SK-N-SH treated with all-trans-retinoic acid at 6 μM for 48 hours (cell line): ENCODE results near the gene ETS1.

Experiments
- ATAC-seq: fragments of 200-7000 bp; cut with Tn5 transposase; 3 replicates; pipeline ENCODE4 v1.9.1; 2020; ENCODE audit warnings: mild to moderate bottlenecking, moderate library complexity
- ARNTL ChIP-seq: fragments of 450-650 bp; formaldehyde crosslinking; IDR thresholded peaks from 2 replicates; pipeline ENCODE4 v1.5.0; 2020; ENCODE audit warnings: low read depth, mild to moderate bottlenecking, moderate library complexity, borderline replicate concordance
- BACH2 ChIP-seq: fragments of 250-450 bp; sonication (Bioruptor Pico); IDR thresholded peaks from 2 replicates; pipeline ENCODE4 v1.9.0; 2021; ENCODE audit warnings: mild to moderate bottlenecking, borderline replicate concordance
- CREB5 ChIP-seq: fragments of 250-450 bp; sonication (Bioruptor Pico); IDR thresholded peaks from 2 replicates; pipeline ENCODE4 v1.5.1; 2020; ENCODE audit warnings: low read depth, mild to moderate bottlenecking, moderate library complexity
- CSDC2 ChIP-seq: fragments of 250-450 bp; sonication (Bioruptor Pico); IDR thresholded peaks from 2 replicates; pipeline ENCODE4 v1.5.0; 2020; ENCODE audit warnings: mild to moderate bottlenecking, moderate library complexity
- CSRNP3 ChIP-seq: fragments of 250-450 bp; sonication (Bioruptor Pico); IDR thresholded peaks from 2 replicates; pipeline ENCODE4 v1.5.1; 2021; ENCODE audit warnings: mild to moderate bottlenecking, moderate library complexity
- ESRRG ChIP-seq: fragments of 250-450 bp; sonication (Bioruptor Pico); IDR thresholded peaks from 2 replicates; pipeline ENCODE4 v1.6.1; 2021; ENCODE audit warnings: mild to moderate bottlenecking
- GLIS3 ChIP-seq: fragments of 250-450 bp; sonication (Bioruptor Pico); IDR thresholded peaks from 2 replicates; pipeline ENCODE4 v1.5.0; 2020; ENCODE audit warnings: mild to moderate bottlenecking, moderate library complexity
- ISL1 ChIP-seq: fragments of 250-450 bp; sonication (Bioruptor Pico); IDR thresholded peaks from 2 replicates; pipeline ENCODE4 v2.1.2; 2022; ENCODE audit warnings: mild to moderate bottlenecking, moderate library complexity
- OSR1 ChIP-seq: fragments of 250-450 bp; sonication (Bioruptor Pico); IDR thresholded peaks from 2 replicates; pipeline ENCODE4 v1.8.0; 2022; ENCODE audit warnings: moderate library complexity, mild to moderate bottlenecking, inconsistent platforms
- PATZ1 ChIP-seq: fragments of 250-450 bp; sonication (Bioruptor Pico); IDR thresholded peaks from 2 replicates; pipeline ENCODE4 v1.8.0; 2020; ENCODE audit warnings: mild to moderate bottlenecking, moderate library complexity, borderline replicate concordance
- PPARA ChIP-seq: fragments of 250-450 bp; sonication (Bioruptor Pico); IDR thresholded peaks from 2 replicates; pipeline ENCODE4 v1.5.0; 2020; ENCODE audit warnings: mild to moderate bottlenecking, borderline replicate concordance
- RARB ChIP-seq: fragments of 250-450 bp; sonication (Bioruptor Pico); IDR thresholded peaks from 2 replicates; pipeline ENCODE4 v1.8.0; 2021; ENCODE audit warnings: mild to moderate bottlenecking, moderate library complexity
- SNAI2 ChIP-seq: fragments of 250-450 bp; sonication (Bioruptor Pico); IDR thresholded peaks from 2 replicates; pipeline ENCODE4 v1.5.0; 2020; ENCODE audit warnings: mild to moderate bottlenecking, moderate library complexity
- TCF4 ChIP-seq: fragments of 250-450 bp; sonication (Bioruptor Pico); IDR thresholded peaks from 2 replicates; pipeline ENCODE4 v1.8.0; 2021; ENCODE audit warnings: mild to moderate bottlenecking, moderate library complexity, borderline replicate concordance
- TOX ChIP-seq: fragments of 250-450 bp; sonication (Bioruptor Pico); IDR thresholded peaks from 2 replicates; pipeline ENCODE4 v1.8.0; 2021; ENCODE audit warnings: mild to moderate bottlenecking, moderate library complexity, borderline replicate concordance
- TSHZ2 ChIP-seq: fragments of 250-450 bp; sonication (Bioruptor Pico); IDR thresholded peaks from 2 replicates; pipeline ENCODE4 v1.5.0; 2020; ENCODE audit warnings: mild to moderate bottlenecking, moderate library complexity
- ZFP30 ChIP-seq: fragments of 450-650 bp; formaldehyde crosslinking; IDR thresholded peaks from 2 replicates; pipeline ENCODE4 v1.5.0; 2022; ENCODE audit warnings: mild to moderate bottlenecking, moderate library complexity
- ZNF565 ChIP-seq: fragments of 450-650 bp; formaldehyde crosslinking; conservative IDR thresholded peaks from 2 replicates; pipeline ENCODE4 v1.5.0; 2020; ENCODE audit warnings: low read depth, mild to moderate bottlenecking, moderate library complexity
- ZNF70 ChIP-seq: fragments of 450-650 bp; formaldehyde crosslinking; IDR thresholded peaks from 2 replicates; pipeline ENCODE4 v1.5.0; 2020; ENCODE audit warnings: mild to moderate bottlenecking, moderate library complexity
- ZNF8 ChIP-seq: fragments of 450-650 bp; formaldehyde crosslinking; IDR thresholded peaks from 2 replicates; pipeline ENCODE4 v1.5.0; 2020; ENCODE audit warnings: mild to moderate bottlenecking, moderate library complexity

The ETS1 gene

GRCh38 chr11:128472128-128473089 is 114.9 kb downstream of the ETS1 start (continued):
- TF ChIP-seq ISL1 (CRISPR knock-in tag) (no peak), GLIS3 (no peak)

GRCh38 chr11:128471138-128471661 is 116.2 kb downstream of the ETS1 start:
- no peak for ATAC-seq

More at GRCh38 chr11:128471138-128471661, 116.2 kb downstream of the ETS1 start:
- TF ChIP-seq CSDC2 (CRISPR knock-in tag) (no peak), TOX (no peak), CREB5 (CRISPR knock-in tag) (no peak), ESRRG (CRISPR knock-in tag) (no peak), TSHZ2 (CRISPR knock-in tag) (no peak), PPARA (CRISPR knock-in tag) (no peak), ZNF565 (CRISPR knock-in tag) (no peak), ZNF70 (CRISPR knock-in tag) (no peak), ZNF8 (CRISPR knock-in tag) (no peak), OSR1 (CRISPR knock-in tag) (no peak), ISL1 (CRISPR knock-in tag) (no peak), GLIS3 (no peak), RARB (no peak), TCF4 (CRISPR knock-in tag) (no peak), CSRNP3 (no peak), ARNTL (CRISPR knock-in tag) (no peak), PATZ1 (CRISPR knock-in tag) (no peak), ZFP30 (CRISPR knock-in tag) (no peak), BACH2 (no peak), SNAI2 (no peak)
